ENCODE measurements around the gene TMCC3. TPM values are rescaled to one million over a fixed set of nuclear protein-coding genes. Genes with fewer than 3 reads are reported as not detected.
A peak's percentile ranks its signal among the peaks of the same experiment; 100 is the strongest.

TMCC3 gene
- total RNA-seq, 3 donors from 2014 or later: 40.8 to 97.2 (median 92.0) TPM

- Histone ChIP-seq H3K36me3 (ENCODE audit: low read depth) (no peaks in the 10 kb centered on the region), H3K4me1 (ENCODE audit: low read depth) (peaks cover 2% of the 10 kb centered on the region), H3K4me3 (no peak overlapping the region), H3K9me3 (no peaks in the 10 kb centered on the region)
- intact Hi-C loops (cut with DNase I, micrococcal nuclease): no loop called here
- DNase-seq (no peak), ATAC-seq (no peak)
- no peak for TF ChIP-seq CTCF (IDR thresholded peaks at IDR 0.05)
Observed at GRCh38 chr12:94638521-94638920, 11.8 kb downstream of the TMCC3 start.

- Histone ChIP-seq H3K4me1 (ENCODE audit: low read depth) (peaks cover 2% of the 10 kb centered on the region), H3K9me3 (no peaks in the 10 kb centered on the region), H3K4me3 (no peak overlapping the region), H3K36me3 (ENCODE audit: low read depth) (no peaks in the 10 kb centered on the region)
- ATAC-seq: no peak
- DNase-seq: no peak
- no peak for TF ChIP-seq CTCF (IDR thresholded peaks at IDR 0.05)
- intact Hi-C loops (cut with DNase I, micrococcal nuclease): no loop called here
Observed at GRCh38 chr12:94637390-94638113, 12.8 kb downstream of the TMCC3 start.

GRCh38 chr12:94636462-94637085, 13.8 kb downstream of the TMCC3 start:
- Histone ChIP-seq H3K4me3 (no peak overlapping the region), H3K4me1 (ENCODE audit: low read depth) (peaks cover 2% of the 10 kb centered on the region), H3K36me3 (ENCODE audit: low read depth) (no peaks in the 10 kb centered on the region), H3K9me3 (no peaks in the 10 kb centered on the region)
- no peak for TF ChIP-seq CTCF (IDR thresholded peaks at IDR 0.05)
- intact Hi-C loops (cut with DNase I, micrococcal nuclease): no loop called here
- DNase-seq (no peak), ATAC-seq (peak; percentile 72)

- no peak for DNase-seq
- no peaks in the 10 kb centered on the region for H3K9me3 ChIP-seq
- H3K36me3 ChIP-seq (ENCODE audit: low read depth): no peaks in the 10 kb centered on the region
- no peak overlapping the region for H3K4me3 ChIP-seq
- no peak for ATAC-seq
- H3K4me1 ChIP-seq (ENCODE audit: low read depth): no peaks in the 10 kb centered on the region
- TF ChIP-seq CTCF (IDR thresholded peaks at IDR 0.05): no peak
- intact Hi-C loops (cut with DNase I, micrococcal nuclease): no loop called here
Observed at GRCh38 chr12:94634717-94635116, 15.6 kb downstream of the TMCC3 start.

GRCh38 chr12:94633401-94633800, 17.0 kb downstream of the TMCC3 start:
- DNase-seq (no peak), ATAC-seq (no peak)
- TF ChIP-seq CTCF (IDR thresholded peaks at IDR 0.05): no peak
- Histone ChIP-seq H3K36me3 (ENCODE audit: low read depth) (no peaks in the 10 kb centered on the region), H3K9me3 (no peaks in the 10 kb centered on the region), H3K4me1 (ENCODE audit: low read depth) (no peaks in the 10 kb centered on the region), H3K4me3 (no peak overlapping the region)
- intact Hi-C loops (cut with DNase I, micrococcal nuclease): no loop called here

Data from mucosa of descending colon (tissue), 3 donors.